DOHH2 (cell line): ENCODE data around the gene CACNB4.

Experiments
- H3F3A ChIP-seq: fragments of 200-600 bp; sonication (generic), shearing (Covaris generic); 2 replicates; pipeline ENCODE4 v1.6.0; 2016; ENCODE audit warnings: antibody characterized with exemption, mild to moderate bottlenecking; ENCODE audit not compliant: control insufficient read depth, insufficient read depth
- H3K27ac ChIP-seq: fragments of 200-600 bp; sonication (generic); 2 replicates; pipeline ENCODE4 v1.5.1; 2014; ENCODE audit warnings: low read depth, mild to moderate bottlenecking, low read length, moderate library complexity
- H3K27me3 ChIP-seq: fragments of 200-600 bp; sonication (generic); 2 replicates; pipeline ENCODE4 v1.6.1; 2014; ENCODE audit warnings: mild to moderate bottlenecking, low read length, mixed read lengths; ENCODE audit not compliant: control insufficient read depth
- H3K36me3 ChIP-seq: fragments of 200-600 bp; sonication (generic); 2 replicates; pipeline ENCODE4 v1.6.1; 2014; ENCODE audit warnings: mild to moderate bottlenecking, low read length, moderate library complexity, mixed read lengths; ENCODE audit not compliant: control insufficient read depth
- H3K4me1 ChIP-seq: fragments of 200-600 bp; sonication (generic); 2 replicates; pipeline ENCODE4 v1.6.1; 2014; ENCODE audit warnings: mild to moderate bottlenecking, low read length, mixed read lengths; ENCODE audit not compliant: control insufficient read depth
- H3K4me2 ChIP-seq: fragments of 200-600 bp; sonication (generic); 2 replicates; pipeline ENCODE4 v1.6.0; 2014; ENCODE audit warnings: mild to moderate bottlenecking, low read length, moderate library complexity
- H3K4me3 ChIP-seq: fragments of 200-600 bp; sonication (generic); 2 replicates; pipeline ENCODE4 v1.5.1; 2014; ENCODE audit warnings: mild to moderate bottlenecking, low read length, mixed read lengths
- H3K79me2 ChIP-seq: fragments of 200-600 bp; sonication (generic); 2 replicates; pipeline ENCODE4 v1.6.1; 2014; ENCODE audit warnings: mild to moderate bottlenecking, low read length, mixed read lengths; ENCODE audit not compliant: control insufficient read depth
- H3K9me2 ChIP-seq: fragments of 200-600 bp; sonication (generic); replicated peaks from 2 replicates; pipeline ENCODE4 v1.6.1; 2014; ENCODE audit warnings: mild to moderate bottlenecking, low read length, mixed read lengths; ENCODE audit not compliant: control insufficient read depth
- H3K9me3 ChIP-seq: fragments of 200-600 bp; sonication (generic); 2 replicates; pipeline ENCODE4 v1.6.1; 2014; ENCODE audit warnings: antibody characterized with exemption, low read length, mixed read lengths; ENCODE audit not compliant: control insufficient read depth, insufficient read depth
- H4K20me1 ChIP-seq: fragments of 200-600 bp; sonication (generic); 2 replicates; pipeline ENCODE4 v1.6.0; 2014; ENCODE audit warnings: low read depth, mild to moderate bottlenecking, antibody characterized with exemption, low read length, moderate library complexity; ENCODE audit not compliant: control insufficient read depth, insufficient read depth
- EZH2phosphoT487 ChIP-seq: fragments of 200-600 bp; sonication (generic); IDR thresholded peaks from 2 replicates; pipeline ENCODE4 v1.6.1; 2017; ENCODE audit warnings: borderline replicate concordance, mild to moderate bottlenecking, antibody characterized with exemption, low read length, moderate library complexity, mixed read lengths
- TF ChIP-seq, protein P1 (sequence below): fragments of 200-600 bp; sonication (generic); IDR thresholded peaks from one replicate; pipeline ENCODE4 v1.5.1; 2014; ENCODE audit warnings: antibody characterized with exemption, mild to moderate bottlenecking, low read depth, low read length; ENCODE audit not compliant: poor library complexity, severe bottlenecking

CACNB4 gene

GRCh38 chr2:151959238-151959637, 139.6 kb downstream of the CACNB4 start:
- Histone ChIP-seq H3K36me3 (no peaks in the 10 kb centered on the region), H3K79me2 (no peaks in the 10 kb centered on the region), H3F3A (no peaks in the 10 kb centered on the region), H3K9me2 (no peaks in the 10 kb centered on the region), H3K4me1 (no peaks in the 10 kb centered on the region), H3K27ac (no peak overlapping the region), H3K27me3 (no peaks in the 10 kb centered on the region), H3K4me3 (no peak overlapping the region), H4K20me1 (no peaks in the 10 kb centered on the region), H3K4me2 (no peak overlapping the region), H3K9me3 (no peaks in the 10 kb centered on the region)
- TF ChIP-seq EZH2phosphoT487: no peak
- TF ChIP-seq, protein P1, sequence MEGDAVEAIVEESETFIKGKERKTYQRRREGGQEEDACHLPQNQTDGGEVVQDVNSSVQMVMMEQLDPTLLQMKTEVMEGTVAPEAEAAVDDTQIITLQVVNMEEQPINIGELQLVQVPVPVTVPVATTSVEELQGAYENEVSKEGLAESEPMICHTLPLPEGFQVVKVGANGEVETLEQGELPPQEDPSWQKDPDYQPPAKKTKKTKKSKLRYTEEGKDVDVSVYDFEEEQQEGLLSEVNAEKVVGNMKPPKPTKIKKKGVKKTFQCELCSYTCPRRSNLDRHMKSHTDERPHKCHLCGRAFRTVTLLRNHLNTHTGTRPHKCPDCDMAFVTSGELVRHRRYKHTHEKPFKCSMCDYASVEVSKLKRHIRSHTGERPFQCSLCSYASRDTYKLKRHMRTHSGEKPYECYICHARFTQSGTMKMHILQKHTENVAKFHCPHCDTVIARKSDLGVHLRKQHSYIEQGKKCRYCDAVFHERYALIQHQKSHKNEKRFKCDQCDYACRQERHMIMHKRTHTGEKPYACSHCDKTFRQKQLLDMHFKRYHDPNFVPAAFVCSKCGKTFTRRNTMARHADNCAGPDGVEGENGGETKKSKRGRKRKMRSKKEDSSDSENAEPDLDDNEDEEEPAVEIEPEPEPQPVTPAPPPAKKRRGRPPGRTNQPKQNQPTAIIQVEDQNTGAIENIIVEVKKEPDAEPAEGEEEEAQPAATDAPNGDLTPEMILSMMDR: no peak

DNA sequence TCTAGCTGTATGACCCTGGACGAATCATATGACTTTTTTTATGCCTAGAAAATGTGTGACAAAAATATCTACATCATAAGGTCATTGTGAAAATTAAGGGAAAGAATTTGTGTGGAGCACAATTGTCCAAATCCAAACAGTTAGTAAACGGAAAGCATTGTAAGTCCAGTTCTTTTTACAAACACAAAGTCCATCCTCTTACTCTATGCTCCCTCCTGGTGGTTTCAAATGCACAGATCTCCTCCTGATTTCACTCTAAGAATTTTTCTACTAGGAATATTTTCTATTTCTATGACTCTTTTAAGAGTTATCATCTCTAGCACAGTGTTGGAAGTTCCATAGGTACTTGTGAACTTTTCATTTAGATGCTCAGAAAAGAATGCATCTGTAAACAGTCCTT, 145.4 kb downstream of the CACNB4 start:
- H3K9me3 ChIP-seq: no peaks in the 10 kb centered on the region
- no peaks in the 10 kb centered on the region for H4K20me1 ChIP-seq
- no peaks in the 10 kb centered on the region for H3K4me1 ChIP-seq
- H3K4me3 ChIP-seq: no peak overlapping the region
- no peak overlapping the region for H3K27ac ChIP-seq
- H3K27me3 ChIP-seq: no peaks in the 10 kb centered on the region
- H3F3A ChIP-seq: no peaks in the 10 kb centered on the region
- no peaks in the 10 kb centered on the region for H3K79me2 ChIP-seq
- no peaks in the 10 kb centered on the region for H3K36me3 ChIP-seq
- H3K4me2 ChIP-seq: no peak overlapping the region
- H3K9me2 ChIP-seq: no peaks in the 10 kb centered on the region
- TF ChIP-seq, protein P1: no peak
- no peak for TF ChIP-seq EZH2phosphoT487

DNA sequence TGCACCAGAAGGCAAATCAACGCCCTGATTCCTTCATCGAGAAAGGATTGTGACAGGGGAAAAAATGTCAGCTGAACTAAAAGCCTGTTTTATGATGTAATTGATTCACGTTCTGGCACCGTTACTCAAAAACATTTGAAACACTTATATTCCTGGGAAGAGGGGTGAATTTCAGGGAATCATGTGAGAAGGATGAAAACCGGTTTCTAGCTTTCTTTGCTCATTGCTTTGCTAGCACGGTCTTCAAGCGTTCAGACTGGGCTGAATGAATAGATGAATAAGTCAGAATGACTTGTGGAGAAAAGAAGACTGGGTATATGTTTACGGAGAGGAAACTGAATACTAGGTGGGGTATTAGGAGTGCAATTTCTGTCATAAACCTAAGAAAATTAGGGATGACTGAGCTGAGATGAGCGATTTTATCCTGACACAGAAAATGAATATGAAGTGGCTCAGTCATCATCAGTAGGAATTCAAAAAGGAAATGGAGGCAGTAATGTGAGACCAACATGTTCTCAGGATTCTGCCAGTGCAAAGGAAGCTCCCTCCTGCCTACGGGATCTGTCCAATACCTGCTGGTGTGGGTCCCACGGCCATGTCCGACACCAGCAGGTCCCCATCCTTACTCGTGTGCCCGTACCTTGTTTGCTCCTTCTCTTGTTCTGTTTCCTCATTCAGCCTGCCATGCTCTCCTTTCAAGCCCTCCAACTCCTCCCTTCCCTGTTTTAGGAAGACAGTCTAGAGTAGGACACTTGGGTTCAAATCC, 146.0 kb downstream of the CACNB4 start:
- H3K36me3 ChIP-seq: no peaks in the 10 kb centered on the region
- H4K20me1 ChIP-seq: no peaks in the 10 kb centered on the region
- H3K4me1 ChIP-seq: no peaks in the 10 kb centered on the region
- H3K9me2 ChIP-seq: no peaks in the 10 kb centered on the region
- no peaks in the 10 kb centered on the region for H3F3A ChIP-seq
- H3K27ac ChIP-seq: no peak overlapping the region
- no peaks in the 10 kb centered on the region for H3K79me2 ChIP-seq
- H3K4me3 ChIP-seq: no peak overlapping the region
- H3K4me2 ChIP-seq: no peak overlapping the region
- H3K9me3 ChIP-seq: no peaks in the 10 kb centered on the region
- no peaks in the 10 kb centered on the region for H3K27me3 ChIP-seq
- TF ChIP-seq, protein P1: no peak
- no peak for TF ChIP-seq EZH2phosphoT487
